Embryonic facial prominence (tissue), 1 donor: ENCODE data around the gene LYSMD4.
"Not testable (repeated sequence)": the region's sequence is repeated elsewhere in the genome, so short reads cannot be mapped to it uniquely, and the experiment has no call there.

Experiments
- DNase-seq: peaks from one replicate; pipeline ENCODE4 v3.0.0-alpha.2; 2016; ENCODE audit errors: extremely low spot score

The LYSMD4 gene

DNA sequence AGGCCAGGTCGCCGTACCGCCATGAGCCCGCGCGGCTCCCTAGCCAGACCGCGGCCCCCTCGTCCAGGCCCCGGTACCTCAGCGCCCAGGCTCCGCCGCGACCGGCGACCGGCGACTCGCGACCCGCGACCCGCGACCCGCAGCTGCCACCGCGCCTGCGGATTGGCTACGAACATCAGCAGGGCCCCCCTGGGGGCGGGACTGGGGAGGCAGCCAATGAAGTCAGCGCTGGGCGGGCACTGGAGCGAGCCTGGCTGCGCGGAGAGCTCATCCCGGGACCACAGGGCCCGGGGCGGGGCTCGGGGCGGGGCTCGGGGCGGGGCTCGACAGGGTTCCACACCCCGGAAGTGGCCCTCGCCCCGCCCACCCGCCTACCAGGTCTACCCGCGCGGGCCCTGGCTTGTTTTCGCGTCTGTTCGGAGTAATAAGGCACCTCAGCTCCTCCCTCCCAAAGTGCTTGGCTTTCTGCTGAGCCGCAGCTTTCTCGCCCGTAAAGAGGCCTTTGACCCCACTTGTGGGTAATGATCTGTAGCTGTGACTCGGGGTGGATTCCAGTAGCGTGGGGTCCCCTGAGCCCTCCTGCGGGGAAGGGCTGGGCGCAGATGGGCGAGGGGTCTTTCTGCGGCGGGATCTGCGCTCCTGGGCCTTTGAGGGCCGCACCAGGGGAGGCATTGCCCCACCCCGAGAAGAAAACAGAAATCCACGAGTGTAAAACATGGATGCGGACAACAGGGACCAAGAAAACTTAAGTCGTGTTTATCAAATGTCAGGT lies at the start of gene LYSMD4:
TSS of gene LYSMD4 (minus strand) at position 170 of the 772 bp plus-strand sequence. CDS start 1,438 bp downstream, outside the sequence.
- DNase-seq: peak; percentile 90

DNA sequence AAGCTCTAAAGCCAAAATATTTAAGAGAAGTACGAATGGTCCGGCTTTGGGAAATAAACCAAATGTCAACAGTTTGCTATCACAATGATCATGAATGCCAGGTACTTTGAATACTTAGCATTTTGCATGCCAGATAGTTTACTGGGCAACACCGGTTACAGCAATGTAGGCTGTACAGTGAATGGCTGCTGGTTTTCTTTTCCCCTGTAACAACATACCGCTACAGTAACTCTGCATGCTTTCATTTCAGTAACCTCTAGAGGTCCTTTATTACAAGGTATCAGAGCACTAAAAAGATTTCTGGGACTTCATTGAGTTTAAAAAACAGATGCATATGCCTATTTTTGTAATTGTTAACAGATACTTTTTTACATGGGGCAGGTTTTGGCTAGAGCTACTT lies 48.8 kb upstream of the LYSMD4 start:
- not testable (repeated sequence) for DNase-seq

DNA sequence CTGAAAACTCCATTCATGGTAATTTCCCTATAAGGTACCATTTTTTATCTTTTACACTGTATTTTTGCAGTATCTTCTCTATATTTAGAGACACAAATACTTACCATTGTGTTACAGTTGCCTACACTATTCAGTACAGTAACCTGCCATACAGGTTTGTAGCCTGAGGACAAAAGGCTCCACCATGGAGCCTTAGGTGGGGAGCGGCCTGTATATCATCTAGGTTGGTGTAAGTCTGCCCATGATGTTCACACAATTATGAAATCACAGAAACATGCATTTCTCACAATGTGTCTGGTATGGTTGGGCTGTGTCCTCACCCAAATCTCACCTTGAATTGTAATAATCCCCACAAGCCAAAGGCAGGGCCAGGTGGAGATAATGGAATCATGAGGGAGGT lies 43.9 kb upstream of the LYSMD4 start:
- no peak for DNase-seq

DNA sequence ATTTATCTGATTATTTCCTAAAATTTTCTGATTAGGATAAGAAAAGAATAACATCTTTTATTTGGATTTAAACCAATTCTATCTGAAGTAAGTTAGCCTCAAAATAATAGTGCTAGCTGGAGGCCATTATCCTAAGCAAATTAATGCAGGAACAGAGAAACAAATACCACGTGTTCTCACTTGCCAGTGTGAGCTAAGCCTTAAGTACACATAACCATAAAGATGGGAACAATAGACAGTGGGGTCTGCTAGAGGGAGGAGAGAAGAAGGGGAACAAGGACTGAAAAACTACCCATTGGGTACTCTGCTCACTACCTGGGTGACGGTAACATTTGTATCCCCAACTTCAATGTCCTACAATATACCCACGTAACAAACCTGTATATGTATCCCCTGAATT lies 31.3 kb upstream of the LYSMD4 start:
- DNase-seq: no peak

DNA sequence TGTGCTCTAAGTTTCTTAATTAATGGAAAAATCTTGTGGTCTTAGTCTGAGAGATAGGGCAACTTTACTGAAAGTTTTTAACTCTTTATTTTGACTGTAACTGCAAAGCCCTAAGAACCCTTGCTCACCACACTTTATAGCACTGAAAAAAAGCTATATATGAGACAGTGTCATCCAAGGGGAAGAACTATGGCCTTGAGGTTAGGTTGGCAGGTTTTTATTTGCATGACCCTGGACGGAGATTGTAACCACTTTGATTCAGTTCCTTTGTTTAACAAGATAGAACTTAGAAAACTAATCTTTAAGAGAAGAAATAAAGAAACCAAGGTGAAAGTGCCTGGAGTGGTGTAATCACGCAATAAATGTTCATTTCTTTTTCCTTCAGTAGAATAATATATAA lies 30.6 kb upstream of the LYSMD4 start:
- DNase-seq: no peak

DNA sequence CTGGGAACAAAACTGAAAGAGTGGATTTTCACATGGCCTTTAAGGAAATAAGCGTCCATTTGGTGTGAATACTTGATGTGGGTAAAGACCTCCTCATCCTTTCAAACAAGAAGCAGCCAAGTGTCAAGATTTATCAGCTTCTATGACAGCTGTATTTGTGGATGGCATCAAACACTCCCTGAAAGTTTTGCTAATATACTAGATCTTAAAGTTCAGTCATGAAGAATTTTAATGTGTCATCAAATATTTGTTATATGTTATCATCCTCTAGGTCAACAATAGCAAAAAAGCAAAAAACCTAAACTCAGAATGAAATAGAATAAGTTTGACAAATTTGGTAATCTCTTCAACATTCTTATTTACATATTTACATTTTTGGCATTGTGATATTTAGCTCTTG lies 29.1 kb upstream of the LYSMD4 start:
- DNase-seq: no peak

DNA sequence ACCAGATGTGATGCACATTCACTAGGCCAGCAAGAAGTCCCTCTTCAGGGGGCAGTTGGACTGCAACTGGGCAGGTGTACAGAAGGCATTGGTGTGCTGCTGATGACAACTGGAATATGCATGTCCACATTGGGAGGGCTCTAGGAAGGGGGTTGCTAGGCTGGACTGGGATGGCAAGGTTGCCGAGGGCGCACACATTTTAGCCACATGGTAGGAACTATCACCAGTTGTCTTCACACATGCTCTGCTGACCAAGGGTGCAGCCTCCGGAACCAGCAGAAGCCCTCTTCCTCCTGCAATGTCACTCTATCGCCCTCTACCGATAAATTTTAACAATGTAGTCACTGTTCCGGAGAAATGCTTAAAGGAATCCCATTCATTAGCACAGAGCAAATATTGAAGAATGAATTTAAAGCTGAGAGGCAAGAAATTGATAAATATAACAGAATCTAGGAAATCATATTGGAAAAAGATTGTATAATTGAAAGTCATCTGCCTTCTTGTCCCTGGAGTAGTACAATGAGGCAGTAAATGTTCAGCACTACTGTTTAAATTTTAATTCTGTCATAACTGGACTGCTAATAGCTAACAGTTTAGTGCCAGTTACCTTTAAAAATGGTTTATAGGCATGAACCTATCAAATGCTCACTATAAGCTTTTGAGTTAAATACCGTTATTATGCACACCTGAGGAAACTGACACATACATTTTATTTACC lies 22.6 kb upstream of the LYSMD4 start:
- DNase-seq: no peak

DNA sequence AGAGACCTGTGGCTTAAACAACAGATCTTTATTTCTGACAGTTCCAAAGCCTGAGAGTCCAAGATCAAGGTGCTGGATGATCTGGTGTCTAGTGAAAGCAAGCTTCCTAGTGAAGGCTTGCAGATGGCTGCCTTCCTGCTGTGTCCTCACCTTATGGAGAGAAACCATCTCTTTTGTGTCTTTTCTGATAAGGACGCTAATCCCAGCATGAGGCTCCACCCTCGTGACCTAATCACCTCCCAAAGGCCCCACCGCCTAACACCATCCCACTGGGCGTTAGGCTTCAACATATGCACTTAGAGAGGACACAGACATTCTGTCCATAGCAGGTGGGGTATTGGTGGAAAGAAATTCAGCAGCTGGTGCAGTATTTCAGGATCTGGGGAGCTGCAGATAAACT lies 19.8 kb upstream of the LYSMD4 start:
- no peak for DNase-seq

DNA sequence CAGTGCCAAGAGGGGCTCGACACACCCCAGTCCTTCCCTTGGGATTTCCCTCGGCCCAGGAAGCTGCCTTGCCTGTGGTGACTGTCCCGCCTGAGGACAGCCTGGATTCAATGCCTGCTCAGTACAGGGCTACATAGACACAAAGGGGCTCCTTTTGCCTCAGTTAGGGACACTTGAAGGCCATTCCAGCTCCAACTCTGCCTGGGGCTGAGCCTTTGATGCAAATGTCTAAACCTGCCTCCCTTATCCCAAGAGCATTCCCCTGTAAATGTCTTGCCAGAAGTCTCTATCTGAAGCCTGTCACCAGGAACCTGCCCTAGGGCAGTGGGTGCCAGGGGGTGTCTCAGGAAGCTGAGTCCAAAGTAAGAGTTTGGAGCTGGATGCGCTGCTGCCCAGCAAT lies 19.3 kb upstream of the LYSMD4 start:
- DNase-seq: no peak

DNA sequence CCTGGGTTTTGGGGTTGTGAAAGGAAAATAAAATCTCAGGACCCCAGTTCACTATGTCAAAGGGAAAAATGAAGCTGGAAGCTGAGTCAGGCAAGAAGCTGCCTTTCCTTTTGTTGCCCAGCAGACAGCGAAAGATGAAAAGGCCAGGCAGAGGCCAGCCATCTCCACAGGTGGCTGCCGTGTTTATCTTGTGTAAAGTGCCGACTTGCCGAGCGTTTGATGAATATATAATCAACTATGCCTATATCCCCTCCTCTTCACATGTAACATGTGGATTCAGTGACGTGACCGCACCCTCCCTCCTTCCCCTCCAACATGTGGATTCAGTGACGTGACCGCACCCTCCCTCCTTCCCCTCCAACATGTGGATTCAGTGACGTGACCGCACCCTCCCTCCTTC lies 17.1 kb upstream of the LYSMD4 start:
- DNase-seq: not testable (repeated sequence)

DNA sequence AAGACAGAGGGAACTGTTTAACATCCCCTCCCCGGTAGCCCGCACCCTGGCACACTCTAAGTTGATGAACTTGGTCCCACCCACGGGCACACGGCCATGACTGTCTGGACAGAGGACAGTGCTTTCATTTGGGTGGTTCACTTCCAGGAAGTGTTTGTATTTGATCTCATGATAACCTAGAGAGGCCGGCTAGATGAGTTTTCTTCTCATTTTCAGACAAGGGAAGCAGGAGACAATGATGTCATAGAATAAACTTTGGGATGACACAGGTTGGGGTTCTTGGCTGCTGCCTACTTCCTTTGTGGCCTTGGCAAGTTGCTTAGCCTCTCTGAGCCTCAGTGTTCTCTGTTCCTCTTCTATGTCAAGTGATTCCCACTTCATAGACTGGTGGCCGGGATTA lies 16.1 kb upstream of the LYSMD4 start:
- DNase-seq: no peak

DNA sequence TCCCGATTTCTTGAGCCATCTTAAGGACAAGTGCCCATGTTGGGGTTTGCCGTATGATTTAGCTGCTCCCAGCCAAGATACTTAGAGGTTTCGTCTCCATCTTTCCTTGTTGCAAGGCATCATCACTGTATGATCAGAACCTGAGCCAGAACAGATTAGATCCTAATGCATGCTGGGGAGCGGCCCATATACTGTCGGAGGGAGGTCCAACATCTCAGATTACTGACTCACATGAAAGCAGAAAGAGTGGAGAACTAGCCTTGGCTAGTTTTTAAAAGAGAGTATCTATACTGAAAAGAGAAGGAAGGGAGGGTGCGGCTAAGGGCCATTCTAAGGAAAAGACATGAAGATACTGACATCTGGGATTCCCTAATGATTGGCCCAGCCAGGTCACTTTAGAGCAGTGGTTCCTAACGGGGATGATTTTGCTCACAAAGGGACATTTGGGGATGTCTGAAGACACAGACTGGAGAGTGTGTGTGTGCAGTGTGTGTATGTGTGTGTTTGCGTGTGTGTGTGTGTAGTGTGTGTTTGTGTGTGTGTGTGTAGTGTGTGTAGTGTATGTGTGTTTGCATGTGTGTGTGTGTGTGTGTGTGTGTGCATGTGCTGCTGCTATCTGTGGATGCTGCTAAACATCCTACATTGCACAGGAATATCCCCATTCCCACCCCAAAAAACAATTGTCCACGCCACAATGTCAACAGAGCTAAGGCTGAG lies 12.3 kb upstream of the LYSMD4 start:
- no peak for DNase-seq

DNA sequence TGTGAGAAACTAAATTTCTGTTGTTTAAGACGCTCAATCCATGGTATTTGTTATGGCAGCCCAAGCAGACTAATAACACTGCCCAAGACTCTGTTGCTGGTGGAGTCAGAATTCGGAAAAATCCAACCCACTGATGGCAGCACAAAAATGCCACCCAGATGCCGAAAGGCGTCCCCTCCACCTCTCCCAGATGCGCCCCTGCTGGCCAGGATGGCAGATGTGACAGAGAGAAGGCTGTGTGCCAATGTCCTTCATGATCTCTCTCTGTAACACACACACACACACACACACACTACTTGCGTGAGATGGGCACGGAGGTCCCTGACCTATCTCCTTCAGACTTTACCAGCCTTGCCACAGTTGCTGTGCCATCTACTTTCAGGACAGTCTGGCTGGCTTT lies 10.9 kb upstream of the LYSMD4 start:
- DNase-seq: no peak

DNA sequence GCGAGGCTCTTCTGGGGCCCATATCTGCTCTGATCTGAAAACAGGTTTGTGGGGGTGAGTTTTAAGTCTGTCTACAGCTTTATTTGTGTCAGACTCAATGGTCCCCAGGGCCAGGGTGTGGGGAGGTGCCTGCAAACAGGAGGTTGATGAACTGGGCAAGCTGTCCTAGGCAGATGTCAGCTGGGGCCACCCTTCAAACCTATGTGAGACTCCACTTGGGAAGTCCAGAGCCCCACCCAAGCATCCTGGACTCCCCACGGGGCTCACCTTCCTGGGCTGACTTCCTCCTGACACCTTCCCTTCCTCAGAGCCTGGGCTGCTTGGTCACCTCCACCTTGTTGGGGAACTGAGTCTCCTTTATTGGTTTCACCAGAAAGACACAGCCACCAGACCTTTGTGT lies 8.6 kb upstream of the LYSMD4 start:
- DNase-seq: no peak

DNA sequence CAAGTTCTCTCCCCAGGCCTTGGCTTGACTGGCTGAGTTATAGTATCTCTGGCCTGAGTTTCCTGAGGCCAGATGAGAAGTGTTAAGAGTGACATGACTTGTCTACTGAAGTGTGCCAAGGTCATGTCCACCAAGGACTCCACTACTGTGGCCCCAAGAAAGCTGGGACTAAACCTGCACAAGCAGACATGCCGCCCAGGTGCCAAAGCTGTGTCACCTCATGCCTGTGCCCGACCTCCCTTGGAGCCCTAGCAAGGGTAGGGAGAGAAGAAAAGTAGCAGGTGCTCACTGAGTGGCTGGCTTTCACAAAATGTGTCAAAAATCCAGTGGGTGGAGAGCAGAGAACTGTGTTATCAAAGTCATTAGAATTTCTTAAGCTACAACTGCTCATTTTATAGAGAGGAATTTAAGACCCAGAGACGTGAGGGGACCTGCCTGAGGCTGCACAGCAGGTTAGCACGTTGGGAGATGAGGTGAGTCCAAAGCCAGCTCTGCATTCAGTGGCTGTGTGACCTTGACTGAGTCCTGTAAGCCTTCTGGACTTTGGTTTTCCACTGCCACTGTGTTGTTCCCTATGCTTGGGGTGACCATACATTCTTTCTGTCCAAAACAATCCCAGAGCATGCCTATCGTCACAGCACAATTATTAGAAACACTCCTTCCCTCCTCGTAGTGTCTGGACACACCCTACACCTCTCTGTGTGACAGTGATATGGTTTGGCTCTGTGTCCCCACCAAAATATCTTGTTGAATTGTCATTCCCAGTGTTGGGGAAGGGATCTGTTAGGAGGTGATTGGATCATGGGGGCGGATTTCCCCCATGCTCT lies 5.0 kb upstream of the LYSMD4 start:
- DNase-seq: no peak

DNA sequence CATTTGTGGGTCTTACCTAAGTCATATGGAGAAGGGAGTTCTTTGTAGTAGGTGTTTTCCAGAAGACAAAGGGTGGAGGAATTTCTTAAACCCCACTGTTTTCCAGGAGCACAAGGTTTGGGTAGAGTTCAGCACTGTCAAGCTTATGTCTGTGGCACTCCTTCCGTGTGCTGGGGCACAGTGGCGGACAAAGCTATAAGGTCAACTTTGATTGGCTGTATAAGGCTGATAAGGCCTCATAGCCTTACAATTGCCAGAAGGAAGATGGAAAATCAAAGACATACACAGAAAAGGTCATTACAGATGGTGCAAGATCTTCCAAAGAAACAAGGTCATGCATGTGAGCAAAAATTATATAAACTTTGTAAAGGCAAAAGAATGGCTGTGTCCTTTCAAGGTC lies 3.5 kb upstream of the LYSMD4 start:
- DNase-seq: no peak

DNA sequence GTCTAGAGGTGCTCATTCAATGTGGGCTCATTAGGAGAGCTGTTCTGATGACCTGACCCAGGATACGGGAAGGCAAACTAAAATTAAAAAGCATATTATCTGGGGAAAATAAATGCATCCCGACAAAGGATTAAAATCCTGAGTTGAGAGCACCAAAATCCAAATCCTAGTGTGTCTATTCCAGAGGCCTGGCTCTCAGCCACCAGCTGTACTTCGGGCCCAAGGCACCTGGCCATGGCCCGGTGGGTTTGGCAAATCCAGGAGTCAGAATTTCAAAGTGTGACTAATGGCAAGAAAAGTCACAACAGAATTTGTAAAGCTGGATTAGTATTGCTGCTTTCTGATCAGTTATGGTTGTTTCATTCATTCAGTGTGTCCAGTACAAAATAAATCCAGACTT lies 2.6 kb upstream of the LYSMD4 start:
- no peak for DNase-seq

DNA sequence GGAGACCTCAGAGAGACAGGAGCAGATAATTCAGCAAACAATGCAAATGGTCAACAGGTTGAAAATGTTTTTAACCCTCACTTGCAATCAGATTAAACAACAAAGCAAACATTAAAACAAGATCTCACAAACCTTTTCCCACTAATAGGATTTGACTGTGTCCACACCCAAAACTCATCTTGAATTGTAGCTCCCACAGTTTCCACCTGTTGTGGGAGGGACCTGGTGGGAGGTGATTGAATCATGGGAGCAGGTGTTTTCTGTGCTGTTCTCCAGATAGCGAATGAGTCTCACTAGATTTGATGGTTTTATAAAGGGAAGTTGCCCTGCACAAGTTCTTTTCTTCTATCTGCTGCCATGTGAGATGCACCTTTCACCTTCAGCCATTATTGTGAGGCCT lies 1.3 kb upstream of the LYSMD4 start:
- no peak for DNase-seq

DNA sequence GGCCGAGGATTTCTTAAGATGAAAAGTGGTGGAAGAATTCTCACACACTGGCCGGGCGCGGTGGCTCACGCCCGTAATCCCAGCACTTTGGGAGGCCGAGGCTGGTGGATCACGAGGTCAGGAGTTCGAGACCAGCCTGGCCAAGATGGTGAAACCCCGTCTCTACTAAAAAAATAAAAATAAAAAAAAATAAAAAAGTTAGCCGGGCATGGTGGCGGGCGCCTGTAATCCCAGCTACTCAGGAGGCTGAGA lies 729 bp upstream of the LYSMD4 start:
- not testable (repeated sequence) for DNase-seq

DNA sequence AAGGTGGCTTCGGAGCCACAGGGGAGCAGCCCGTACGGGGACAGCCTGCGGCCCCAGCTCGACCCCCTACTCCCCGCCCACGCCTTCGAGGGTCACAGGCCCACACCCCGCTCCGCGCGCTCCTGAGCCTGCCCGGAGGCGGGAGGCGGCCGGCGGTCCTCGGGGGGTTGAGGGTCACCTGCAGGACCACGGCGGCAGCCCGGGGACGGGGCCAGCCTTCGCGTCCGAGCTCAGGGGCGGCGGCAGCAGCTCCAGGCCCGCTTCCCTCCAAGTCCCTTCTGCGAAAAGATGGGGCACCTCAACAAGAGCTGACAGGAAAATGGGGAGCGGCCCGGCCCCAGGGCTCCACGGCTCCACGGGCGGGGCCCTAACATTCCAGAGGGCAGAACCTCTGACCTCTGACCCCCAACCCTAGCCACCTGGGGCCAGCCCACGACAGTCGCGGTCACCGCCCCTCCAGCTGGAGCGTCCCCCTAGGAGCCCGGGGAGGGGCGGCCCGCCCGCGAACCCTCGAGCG lies 428 bp downstream of the LYSMD4 start:
- no peak for DNase-seq

DNA sequence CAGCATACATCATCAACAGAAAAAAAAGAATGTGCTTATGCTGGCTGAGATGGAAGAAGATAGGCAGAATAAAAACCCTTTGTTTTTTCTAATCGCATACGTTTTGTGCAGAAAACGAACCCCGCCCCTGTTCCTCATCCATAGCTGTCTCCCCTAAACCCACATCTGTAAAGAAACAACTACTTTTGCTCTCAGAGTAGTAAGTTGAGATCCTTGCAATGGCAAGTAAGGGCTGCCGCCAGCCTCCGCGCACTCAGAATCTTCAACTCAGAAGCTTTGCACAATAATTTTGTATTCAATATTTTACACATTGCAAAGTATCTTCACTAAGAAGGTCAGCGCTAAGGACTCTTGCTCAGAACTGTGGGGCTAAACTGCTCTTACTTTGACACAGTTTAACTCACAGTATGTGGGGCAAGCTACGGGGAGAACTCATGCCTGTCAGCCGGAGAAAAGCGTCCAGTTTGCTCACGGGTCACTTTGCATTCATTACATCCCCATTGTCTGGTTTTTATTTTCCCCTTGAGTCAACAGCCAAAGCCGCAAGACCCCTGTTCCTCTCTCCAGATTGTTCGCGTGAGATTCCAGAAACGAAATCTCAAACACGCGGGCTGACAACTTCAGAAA lies 1.0 kb downstream of the LYSMD4 start:
- DNase-seq: no peak
